ENCODE measurements around the gene HACD1.
A peak's percentile ranks its signal among the peaks of the same experiment; 100 is the strongest.

Gene HACD1

GRCh38 chr10:17647326-17647725, 30.2 kb upstream of the HACD1 start:
- H3K27ac ChIP-seq = no peak overlapping the region

GRCh38 chr10:17645621-17646345, 28.6 kb upstream of the HACD1 start:
- H3K36me3 ChIP-seq (ENCODE audit: insufficient read depth) = no peaks in the 10 kb centered on the region
- H3K27ac ChIP-seq = no peak overlapping the region
- no peaks in the 10 kb centered on the region for H3K27me3 ChIP-seq (ENCODE audit: insufficient read depth, low read depth)
- H3K4me3 ChIP-seq (IDR thresholded peaks at IDR 0.05; ENCODE audit: insufficient read depth, low read depth, low read length) = no peak overlapping the region
- peaks cover 78% of the 10 kb centered on the region for H3K79me2 ChIP-seq (ENCODE audit: insufficient read depth, low read depth)
- H2AFZ ChIP-seq (ENCODE audit: low read depth) = no peak overlapping the region
- no peak overlapping the region for H3K9ac ChIP-seq
- peak overlapping the region; percentile 94 for H3K4me2 ChIP-seq
- H3K4me1 ChIP-seq (ENCODE audit: low read depth, poor library complexity, severe bottlenecking) = peaks cover 23% of the 10 kb centered on the region
- TF ChIP-seq CTCF (conservative IDR thresholded peaks at IDR 0.05; ENCODE audit: low read depth, low read length) = no peak
- H4K20me1 ChIP-seq (ENCODE audit: insufficient read depth) = no peaks in the 10 kb centered on the region; the same call in 1 of the 2 replicates

More at GRCh38 chr10:17647326-17647725, 30.2 kb upstream of the HACD1 start:
- Histone ChIP-seq H3K79me2 (ENCODE audit: insufficient read depth, low read depth) (peaks cover 89% of the 10 kb centered on the region), H3K27me3 (ENCODE audit: insufficient read depth, low read depth) (no peaks in the 10 kb centered on the region), H3K36me3 (ENCODE audit: insufficient read depth) (no peaks in the 10 kb centered on the region), H2AFZ (ENCODE audit: low read depth) (no peak overlapping the region), H3K9ac (no peak overlapping the region), H3K4me3 (IDR thresholded peaks at IDR 0.05; ENCODE audit: insufficient read depth, low read depth, low read length) (no peak overlapping the region), H3K4me1 (ENCODE audit: low read depth, poor library complexity, severe bottlenecking) (peaks cover 18% of the 10 kb centered on the region), H3K4me2 (no peak overlapping the region), H4K20me1 (ENCODE audit: insufficient read depth) (peaks cover 4% of the 10 kb centered on the region; the same call in 1 of the 2 replicates)
- TF ChIP-seq CTCF (conservative IDR thresholded peaks at IDR 0.05; ENCODE audit: low read depth, low read length) = no peak

GRCh38 chr10:17644485-17644943, 27.3 kb upstream of the HACD1 start:
- Histone ChIP-seq H3K4me3 (IDR thresholded peaks at IDR 0.05; ENCODE audit: insufficient read depth, low read depth, low read length) (peak overlapping the region; percentile 76), H3K4me2 (peak overlapping the region; percentile 94), H3K4me1 (ENCODE audit: low read depth, poor library complexity, severe bottlenecking) (peaks cover 23% of the 10 kb centered on the region), H3K36me3 (ENCODE audit: insufficient read depth) (no peaks in the 10 kb centered on the region), H3K27ac (peak overlapping the region; percentile 97), H3K79me2 (ENCODE audit: insufficient read depth, low read depth) (peaks cover 66% of the 10 kb centered on the region), H3K9ac (peak overlapping the region; percentile 98), H3K27me3 (ENCODE audit: insufficient read depth, low read depth) (no peaks in the 10 kb centered on the region), H4K20me1 (ENCODE audit: insufficient read depth) (no peaks in the 10 kb centered on the region; the same call in 1 of the 2 replicates), H2AFZ (ENCODE audit: low read depth) (peak overlapping the region; percentile 66)
- TF ChIP-seq CTCF (conservative IDR thresholded peaks at IDR 0.05; ENCODE audit: low read depth, low read length) = no peak

- H3K27me3 ChIP-seq (ENCODE audit: insufficient read depth, low read depth) = no peaks in the 10 kb centered on the region
- H2AFZ ChIP-seq (ENCODE audit: low read depth) = peak within 1 kb of the TSS; percentile 66
- peaks cover 23% of the 10 kb centered on the region for H3K4me1 ChIP-seq (ENCODE audit: low read depth, poor library complexity, severe bottlenecking)
- H3K9ac ChIP-seq = peak within 1 kb of the TSS; percentile 98
- H4K20me1 ChIP-seq (ENCODE audit: insufficient read depth) = no peaks in the 10 kb centered on the region; the same call in 1 of the 2 replicates
- no peak for TF ChIP-seq CTCF (conservative IDR thresholded peaks at IDR 0.05; ENCODE audit: low read depth, low read length)
- peak within 1 kb of the TSS; percentile 76 for H3K4me3 ChIP-seq (IDR thresholded peaks at IDR 0.05; ENCODE audit: insufficient read depth, low read depth, low read length)
- H3K4me2 ChIP-seq = peak within 1 kb of the TSS; percentile 94
- H3K27ac ChIP-seq = peak within 1 kb of the TSS; percentile 97
- peaks cover 61% of the 10 kb centered on the region for H3K79me2 ChIP-seq (ENCODE audit: insufficient read depth, low read depth)
- H3K36me3 ChIP-seq (ENCODE audit: insufficient read depth) = no peaks in the 10 kb centered on the region
Observed at GRCh38 chr10:17643755-17644484, 26.7 kb upstream of the HACD1 start, which contains the start of gene STAM. STAM (plus strand) TSS chr10:17644151; CDS start chr10:17644340, 189 bp downstream.
